HepG2 (cell line): Measurements from ENCODE around the gene SRRM3. TPM values are rescaled to one million over a fixed set of nuclear protein-coding genes. Genes with fewer than 3 reads are reported as not detected.

Experiments
- ATM ChIP-seq: fragments of 450-650 bp; IDR thresholded peaks from 2 replicates; pipeline ENCODE4 v1.7.1; 2017; ENCODE audit warnings: mild to moderate bottlenecking, borderline replicate concordance
- E2F1 ChIP-seq: sonication (generic); formaldehyde crosslinking; IDR thresholded peaks from 2 replicates; pipeline ENCODE4 v1.5.0; 2020; ENCODE audit warnings: missing genetic modification reagents
- EHMT2 ChIP-seq: fragments of 200-600 bp; sonication (generic); IDR thresholded peaks from 2 replicates; pipeline ENCODE4 v1.7.0; 2017; ENCODE audit warnings: antibody characterized with exemption, low read depth, low read length, borderline replicate concordance
- FOXP1 ChIP-seq, 2 experiments: fragments of 450-650 bp in 1 of 2; IDR thresholded peaks; 2 replicates each; pipeline ENCODE4 v1.6.1; 2017 to 2018; ENCODE audit warnings: antibody characterized with exemption in 1 of 2
- HDAC6 ChIP-seq: fragments of 200-600 bp; sonication (generic); IDR thresholded peaks from 2 replicates; pipeline ENCODE4 v1.7.0; 2017; ENCODE audit warnings: mild to moderate bottlenecking, antibody characterized with exemption, low read length, low read depth
- NR2C2 ChIP-seq: sonication (generic); formaldehyde crosslinking; IDR thresholded peaks from 2 replicates; pipeline ENCODE4 v1.4.0; 2020; ENCODE audit warnings: missing genetic modification reagents, mild to moderate bottlenecking, moderate library complexity, borderline replicate concordance
- PHB2 ChIP-seq: fragments of 450-650 bp; IDR thresholded peaks from 2 replicates; pipeline ENCODE4 v1.6.1; 2018; ENCODE audit not compliant: partially characterized antibody
- PLRG1 ChIP-seq: fragments of 450-650 bp; conservative IDR thresholded peaks from 2 replicates; pipeline ENCODE4 v1.6.1; 2016
- TAF1 ChIP-seq: sonication (generic); formaldehyde crosslinking; IDR thresholded peaks from 2 replicates; pipeline ENCODE4 v1.4.0; 2020; ENCODE audit warnings: missing genetic modification reagents
- TRAFD1 ChIP-seq: sonication (generic); formaldehyde crosslinking; IDR thresholded peaks from 2 replicates; pipeline ENCODE4 v1.5.1; 2020; ENCODE audit warnings: missing genetic modification reagents, mild to moderate bottlenecking, borderline replicate concordance
- ZNF205 ChIP-seq: IDR thresholded peaks from 2 replicates; pipeline ENCODE4 v1.6.1; 2018; ENCODE audit warnings: missing biosample characterization, missing genetic modification reagents
- ZNF343 ChIP-seq: sonication (generic); formaldehyde crosslinking; IDR thresholded peaks from 2 replicates; pipeline ENCODE4 v1.4.0; 2020; ENCODE audit warnings: mild to moderate bottlenecking, missing genetic modification reagents
- ZNF557 ChIP-seq: sonication (generic); formaldehyde crosslinking; IDR thresholded peaks from 2 replicates; pipeline ENCODE4 v1.4.0; 2020; ENCODE audit warnings: missing genetic modification reagents
- ZNF773 ChIP-seq: sonication (generic); formaldehyde crosslinking; IDR thresholded peaks from 2 replicates; pipeline ENCODE4 v1.4.0; 2020; ENCODE audit warnings: missing genetic modification reagents, borderline replicate concordance
- ZNF784 ChIP-seq: sonication (generic); formaldehyde crosslinking; IDR thresholded peaks from 2 replicates; pipeline ENCODE4 v1.5.1; 2020; ENCODE audit warnings: missing genetic modification reagents, mild to moderate bottlenecking, borderline replicate concordance
- polyA plus RNA-seq, 8 experiments: library from polyadenylated mRNA; depleted of rRNA in 3 of 8; stranded (reverse) in 7 of 8; unstranded in 1 of 8; fragments of >200 nt; fragmentation: Illumina TruSeq in 4 of 8; extraction: Trizol in 4 of 8; gene quantifications; 2 replicates each; pipeline versions ENCODE4 v1.2.1 to v1.2.3, GENCODE V29; 2011 to 2016; ENCODE audit warnings: low read depth in 4 of 8, missing spikeins in 1 of 8, mixed read lengths in 1 of 8; ENCODE audit not compliant: insufficient read depth in 1 of 8
- total RNA-seq, 5 experiments: library from RNA; depleted of rRNA; stranded (reverse); fragments of >200 nt; fragmentation: Illumina TruSeq; extraction: Trizol; gene quantifications; 2 replicates each; pipeline ENCODE4 v1.2.3, GENCODE V29; 2016; ENCODE audit warnings: low read depth in 1 of 5
- TF ChIP-seq, protein P1 (sequence below): sonication (generic); formaldehyde crosslinking; IDR thresholded peaks from 2 replicates; pipeline ENCODE4 v1.4.0; 2020; ENCODE audit warnings: mild to moderate bottlenecking, missing genetic modification reagents
- TF ChIP-seq, protein P2 (sequence below): sonication (generic); formaldehyde crosslinking; IDR thresholded peaks from 2 replicates; pipeline ENCODE4 v1.8.1; 2023; ENCODE audit warnings: mild to moderate bottlenecking, missing genetic modification reagents
- TF ChIP-seq, protein P3 (sequence below): sonication (generic); formaldehyde crosslinking; IDR thresholded peaks from 2 replicates; pipeline ENCODE4 v1.9.0; 2022; ENCODE audit warnings: missing genetic modification reagents, mild to moderate bottlenecking, borderline replicate concordance

Gene SRRM3
- total and polyA plus RNA-seq, 2 of the 13 experiments (the other 11 are each of a cell fraction or from before 2014, with no cell fraction given): 0.13 to 0.54 TPM

- TF ChIP-seq FOXP1 (IDR thresholded peaks at IDR 0.05) (no peak), FOXP1 (CRISPR knock-in tag; IDR thresholded peaks at IDR 0.05) (no peak), EHMT2 (0 out of 2 replicates have a peak, but pooled peaks have one; percentile 44), ZNF205 (CRISPR knock-in tag) (peak; percentile 92), E2F1 (no peak), HDAC6 (no peak), PLRG1 (no peak), TAF1 (CRISPR knock-in tag) (peak; percentile 54), ZNF784 (CRISPR knock-in tag) (peak; percentile 96), TRAFD1 (CRISPR knock-in tag) (no peak), ZNF773 (peak; percentile 98; the same call in 1 of the 2 replicates), ZNF557 (CRISPR knock-in tag) (peak; percentile 95; the same call in 1 of the 2 replicates), NR2C2 (CRISPR knock-in tag) (no peak), PHB2 (no peak), ZNF343 (CRISPR knock-in tag) (peak; percentile 84; the same call in 1 of the 2 replicates), ATM (no peak)
- TF ChIP-seq, protein P1, sequence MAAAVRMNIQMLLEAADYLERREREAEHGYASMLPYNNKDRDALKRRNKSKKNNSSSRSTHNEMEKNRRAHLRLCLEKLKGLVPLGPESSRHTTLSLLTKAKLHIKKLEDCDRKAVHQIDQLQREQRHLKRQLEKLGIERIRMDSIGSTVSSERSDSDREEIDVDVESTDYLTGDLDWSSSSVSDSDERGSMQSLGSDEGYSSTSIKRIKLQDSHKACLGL (CRISPR knock-in tag): peak; percentile 94
- TF ChIP-seq, protein P2, sequence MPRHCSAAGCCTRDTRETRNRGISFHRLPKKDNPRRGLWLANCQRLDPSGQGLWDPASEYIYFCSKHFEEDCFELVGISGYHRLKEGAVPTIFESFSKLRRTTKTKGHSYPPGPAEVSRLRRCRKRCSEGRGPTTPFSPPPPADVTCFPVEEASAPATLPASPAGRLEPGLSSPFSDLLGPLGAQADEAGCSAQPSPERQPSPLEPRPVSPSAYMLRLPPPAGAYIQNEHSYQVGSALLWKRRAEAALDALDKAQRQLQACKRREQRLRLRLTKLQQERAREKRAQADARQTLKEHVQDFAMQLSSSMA (CRISPR knock-in tag): peak; percentile 83; the same call in 1 of the 2 replicates
- TF ChIP-seq, protein P3, sequence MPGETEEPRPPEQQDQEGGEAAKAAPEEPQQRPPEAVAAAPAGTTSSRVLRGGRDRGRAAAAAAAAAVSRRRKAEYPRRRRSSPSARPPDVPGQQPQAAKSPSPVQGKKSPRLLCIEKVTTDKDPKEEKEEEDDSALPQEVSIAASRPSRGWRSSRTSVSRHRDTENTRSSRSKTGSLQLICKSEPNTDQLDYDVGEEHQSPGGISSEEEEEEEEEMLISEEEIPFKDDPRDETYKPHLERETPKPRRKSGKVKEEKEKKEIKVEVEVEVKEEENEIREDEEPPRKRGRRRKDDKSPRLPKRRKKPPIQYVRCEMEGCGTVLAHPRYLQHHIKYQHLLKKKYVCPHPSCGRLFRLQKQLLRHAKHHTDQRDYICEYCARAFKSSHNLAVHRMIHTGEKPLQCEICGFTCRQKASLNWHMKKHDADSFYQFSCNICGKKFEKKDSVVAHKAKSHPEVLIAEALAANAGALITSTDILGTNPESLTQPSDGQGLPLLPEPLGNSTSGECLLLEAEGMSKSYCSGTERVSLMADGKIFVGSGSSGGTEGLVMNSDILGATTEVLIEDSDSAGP (CRISPR knock-in tag): peak; percentile 77
Measured at GRCh38 chr7:76201732-76202665, at the start of gene SRRM3 (continued).
